Measurements from ENCODE around the gene SIK2.

SIK2 gene

DNA sequence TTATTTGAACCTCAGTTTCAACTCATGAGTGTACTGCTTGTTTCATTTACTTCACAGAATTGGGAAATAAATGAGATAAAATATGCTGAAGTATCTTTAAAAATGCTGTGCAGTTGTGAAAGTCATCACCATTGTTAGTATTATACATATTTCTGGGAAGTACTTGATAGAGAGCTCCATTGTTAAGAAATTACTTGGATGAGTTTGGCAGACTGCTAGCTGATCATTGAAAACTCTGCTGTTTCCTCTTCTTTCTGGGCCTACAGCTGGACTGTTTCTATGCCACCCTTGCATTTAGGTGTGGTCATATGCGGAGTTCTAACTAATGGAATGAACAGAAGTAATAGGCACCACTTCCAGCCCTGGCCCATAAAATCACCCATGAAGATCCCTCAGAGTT lies 10.0 kb downstream of the SIK2 start:
- no peak overlapping the region for H3K4me3 ChIP-seq (ENCODE audit: low read depth, low read length)
- TF ChIP-seq, protein P1, sequence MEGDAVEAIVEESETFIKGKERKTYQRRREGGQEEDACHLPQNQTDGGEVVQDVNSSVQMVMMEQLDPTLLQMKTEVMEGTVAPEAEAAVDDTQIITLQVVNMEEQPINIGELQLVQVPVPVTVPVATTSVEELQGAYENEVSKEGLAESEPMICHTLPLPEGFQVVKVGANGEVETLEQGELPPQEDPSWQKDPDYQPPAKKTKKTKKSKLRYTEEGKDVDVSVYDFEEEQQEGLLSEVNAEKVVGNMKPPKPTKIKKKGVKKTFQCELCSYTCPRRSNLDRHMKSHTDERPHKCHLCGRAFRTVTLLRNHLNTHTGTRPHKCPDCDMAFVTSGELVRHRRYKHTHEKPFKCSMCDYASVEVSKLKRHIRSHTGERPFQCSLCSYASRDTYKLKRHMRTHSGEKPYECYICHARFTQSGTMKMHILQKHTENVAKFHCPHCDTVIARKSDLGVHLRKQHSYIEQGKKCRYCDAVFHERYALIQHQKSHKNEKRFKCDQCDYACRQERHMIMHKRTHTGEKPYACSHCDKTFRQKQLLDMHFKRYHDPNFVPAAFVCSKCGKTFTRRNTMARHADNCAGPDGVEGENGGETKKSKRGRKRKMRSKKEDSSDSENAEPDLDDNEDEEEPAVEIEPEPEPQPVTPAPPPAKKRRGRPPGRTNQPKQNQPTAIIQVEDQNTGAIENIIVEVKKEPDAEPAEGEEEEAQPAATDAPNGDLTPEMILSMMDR (conservative IDR thresholded peaks at IDR 0.05; ENCODE audit: low read depth, low read length), result no peak
- DNase-seq (ENCODE audit: low read depth), result peak; percentile 65

DNA sequence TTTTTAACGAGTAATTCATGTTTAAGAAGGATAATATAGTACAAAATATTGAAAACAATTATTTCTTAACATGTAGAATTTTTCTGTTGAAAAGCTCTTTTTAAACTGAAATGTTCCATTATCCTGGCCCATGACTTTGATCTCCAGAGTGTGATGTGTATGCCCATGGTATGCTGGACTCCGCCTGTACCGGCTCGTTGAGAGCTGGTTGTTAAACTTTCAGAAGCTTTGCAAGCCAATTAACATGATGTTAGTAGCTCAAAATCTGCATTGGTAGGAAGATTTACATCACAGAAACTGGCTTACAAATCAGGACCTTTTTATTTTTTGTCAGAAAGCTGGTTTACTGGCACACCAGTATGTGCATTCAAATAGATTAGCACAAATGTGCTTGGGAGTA lies 15.0 kb downstream of the SIK2 start:
- TF ChIP-seq, protein P1 (conservative IDR thresholded peaks at IDR 0.05; ENCODE audit: low read depth, low read length), result no peak
- no peak for DNase-seq (ENCODE audit: low read depth)
- H3K4me3 ChIP-seq (ENCODE audit: low read depth, low read length), result no peak overlapping the region

DNA sequence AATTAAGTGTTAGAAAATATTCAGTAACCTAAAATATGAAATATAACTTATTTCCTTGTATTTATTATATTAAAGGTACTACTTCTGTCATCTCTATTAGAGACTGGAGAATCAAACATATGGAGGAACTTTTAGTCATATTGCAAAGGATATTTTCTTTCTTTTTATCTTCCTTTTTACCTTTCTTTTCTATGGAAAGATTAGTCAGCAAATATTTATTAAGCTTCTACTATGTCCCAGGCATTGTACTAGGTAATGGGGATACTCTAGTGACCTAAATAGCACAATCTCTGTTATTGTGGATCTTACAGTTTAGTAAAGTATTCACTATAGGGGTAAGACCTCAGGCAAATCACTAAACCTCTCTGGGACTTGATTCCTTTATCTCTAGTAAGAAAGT lies 18.3 kb downstream of the SIK2 start:
- DNase-seq (ENCODE audit: low read depth), result no peak
- TF ChIP-seq, protein P1 (conservative IDR thresholded peaks at IDR 0.05; ENCODE audit: low read depth, low read length), result no peak
- no peak overlapping the region for H3K4me3 ChIP-seq (ENCODE audit: low read depth, low read length)

DNA sequence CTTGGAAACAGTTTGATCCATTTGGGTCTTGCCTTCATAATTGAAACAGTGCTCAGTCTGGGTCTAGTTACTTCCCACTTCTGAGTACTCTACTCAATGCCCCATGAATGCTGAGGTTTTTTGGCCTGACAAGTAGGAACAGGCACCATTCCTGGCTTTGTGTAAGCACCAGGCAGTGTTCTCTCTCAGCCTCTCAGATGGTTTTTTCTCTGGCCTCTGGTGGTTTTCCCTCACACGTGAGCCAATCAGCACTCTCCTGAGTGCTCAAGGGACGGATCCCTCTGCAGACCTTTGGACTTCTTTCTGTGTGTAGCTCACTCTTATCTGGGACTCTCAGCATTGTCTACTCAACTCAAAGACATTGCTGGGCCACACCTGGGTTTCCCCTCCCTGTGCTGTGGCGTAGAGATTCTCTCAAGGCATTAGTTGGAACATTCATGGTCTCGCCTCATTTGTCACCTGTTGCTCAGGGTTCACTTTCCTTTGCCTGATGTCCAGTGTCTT lies 21.3 kb downstream of the SIK2 start:
- TF ChIP-seq, protein P1 (conservative IDR thresholded peaks at IDR 0.05; ENCODE audit: low read depth, low read length), result no peak
- DNase-seq (ENCODE audit: low read depth), result no peak
- H3K4me3 ChIP-seq (ENCODE audit: low read depth, low read length), result no peak overlapping the region

DNA sequence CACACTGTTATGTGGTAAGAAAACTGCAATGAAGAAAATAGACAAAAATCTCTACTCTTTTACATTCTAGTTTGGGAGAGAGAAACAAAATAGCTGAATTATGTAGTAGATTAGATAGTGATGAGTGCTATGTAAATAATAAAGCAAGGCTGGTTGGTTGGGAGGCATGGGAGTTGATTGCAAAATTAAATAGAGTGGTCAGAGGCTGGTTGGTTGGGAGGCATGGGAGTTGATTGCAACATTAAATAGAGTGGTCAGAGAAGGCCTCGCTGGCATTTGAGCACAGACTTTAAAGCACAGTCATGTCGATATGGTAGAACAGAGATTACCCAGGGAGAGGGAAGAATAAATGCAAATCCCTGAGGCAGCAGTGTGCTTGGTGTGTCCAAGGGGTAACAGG lies 22.4 kb downstream of the SIK2 start:
- no peak for DNase-seq (ENCODE audit: low read depth)
- H3K4me3 ChIP-seq (ENCODE audit: low read depth, low read length), result no peak overlapping the region
- TF ChIP-seq, protein P1 (conservative IDR thresholded peaks at IDR 0.05; ENCODE audit: low read depth, low read length), result no peak

DNA sequence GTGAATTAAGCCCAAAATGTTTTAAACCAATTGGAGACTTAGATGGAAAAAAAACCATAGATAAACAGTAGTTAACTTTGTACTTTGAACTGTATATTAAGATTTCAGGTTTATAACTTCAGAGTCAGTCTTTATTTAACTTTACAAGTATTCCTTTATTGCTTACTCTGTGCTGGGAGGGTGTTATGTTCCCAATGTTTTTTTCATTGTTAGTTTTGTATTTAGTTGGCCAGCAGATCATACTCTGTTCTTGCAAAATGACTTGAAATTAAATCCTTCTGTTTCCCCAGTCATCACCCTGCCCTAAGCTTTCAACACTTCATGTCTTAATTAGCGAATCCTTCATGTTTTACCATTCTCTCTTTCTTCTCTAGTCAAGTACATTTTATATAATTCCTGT lies 25.3 kb downstream of the SIK2 start:
- no peak for DNase-seq (ENCODE audit: low read depth)
- TF ChIP-seq, protein P1 (conservative IDR thresholded peaks at IDR 0.05; ENCODE audit: low read depth, low read length), result no peak
- H3K4me3 ChIP-seq (ENCODE audit: low read depth, low read length), result no peak overlapping the region

DNA sequence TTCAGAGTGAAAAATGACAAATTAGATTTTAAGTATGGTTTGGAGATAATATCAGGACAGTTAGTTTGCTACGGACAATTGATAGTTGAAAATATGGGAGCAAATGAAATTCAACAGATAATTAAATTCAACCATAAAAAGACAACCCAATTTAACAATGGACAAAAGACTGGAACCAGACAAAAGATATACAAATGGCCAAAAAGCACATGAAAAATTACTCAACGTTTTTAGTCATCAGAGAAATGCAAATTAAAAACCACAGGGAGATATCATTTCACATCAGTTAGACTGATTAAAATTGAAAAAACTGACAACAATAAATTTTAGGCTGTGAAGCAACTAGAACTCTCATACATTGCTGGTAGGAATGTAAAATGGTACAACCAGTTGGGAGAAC lies 27.2 kb downstream of the SIK2 start:
- no peak overlapping the region for H3K4me3 ChIP-seq (ENCODE audit: low read depth, low read length)
- DNase-seq (ENCODE audit: low read depth), result no peak
- TF ChIP-seq, protein P1 (conservative IDR thresholded peaks at IDR 0.05; ENCODE audit: low read depth, low read length), result no peak

Measured in choroid plexus epithelial cell (primary cell).